ENCODE results near the gene SYTL3. TPM values are rescaled to one million over a fixed set of nuclear protein-coding genes. Genes with fewer than 3 reads are reported as not detected.

Gene SYTL3
- total RNA-seq, 1 experiment from 2014 or later, result 14.2 TPM

- intact Hi-C loops (cut with micrococcal nuclease; ENCODE audit: unreplicated experiment), result no loop called here
- H3K9me3 Mint-ChIP-seq (ENCODE audit: low read depth, unreplicated experiment), result no peaks in the 10 kb centered on the region
- TF ChIP-seq, protein P1, sequence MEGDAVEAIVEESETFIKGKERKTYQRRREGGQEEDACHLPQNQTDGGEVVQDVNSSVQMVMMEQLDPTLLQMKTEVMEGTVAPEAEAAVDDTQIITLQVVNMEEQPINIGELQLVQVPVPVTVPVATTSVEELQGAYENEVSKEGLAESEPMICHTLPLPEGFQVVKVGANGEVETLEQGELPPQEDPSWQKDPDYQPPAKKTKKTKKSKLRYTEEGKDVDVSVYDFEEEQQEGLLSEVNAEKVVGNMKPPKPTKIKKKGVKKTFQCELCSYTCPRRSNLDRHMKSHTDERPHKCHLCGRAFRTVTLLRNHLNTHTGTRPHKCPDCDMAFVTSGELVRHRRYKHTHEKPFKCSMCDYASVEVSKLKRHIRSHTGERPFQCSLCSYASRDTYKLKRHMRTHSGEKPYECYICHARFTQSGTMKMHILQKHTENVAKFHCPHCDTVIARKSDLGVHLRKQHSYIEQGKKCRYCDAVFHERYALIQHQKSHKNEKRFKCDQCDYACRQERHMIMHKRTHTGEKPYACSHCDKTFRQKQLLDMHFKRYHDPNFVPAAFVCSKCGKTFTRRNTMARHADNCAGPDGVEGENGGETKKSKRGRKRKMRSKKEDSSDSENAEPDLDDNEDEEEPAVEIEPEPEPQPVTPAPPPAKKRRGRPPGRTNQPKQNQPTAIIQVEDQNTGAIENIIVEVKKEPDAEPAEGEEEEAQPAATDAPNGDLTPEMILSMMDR (IDR thresholded peaks at IDR 0.05; ENCODE audit: unreplicated experiment), result no peak
- peak overlapping the region; percentile 31 for H3K4me3 Mint-ChIP-seq (ENCODE audit: low read depth, unreplicated experiment)
- peak overlapping the region; percentile 57 for H3K27ac Mint-ChIP-seq (ENCODE audit: unreplicated experiment)
- H3K36me3 Mint-ChIP-seq (ENCODE audit: insufficient read depth, unreplicated experiment), result peaks cover 100% of the 10 kb centered on the region
- H3K27me3 Mint-ChIP-seq (ENCODE audit: unreplicated experiment), result no peaks in the 10 kb centered on the region
- CTCF ChIA-PET, result no interaction called here
- no TSS peak for BruUV-seq (replicated peaks)
- peaks cover 71% of the 10 kb centered on the region for H3K4me1 Mint-ChIP-seq (ENCODE audit: low read depth, unreplicated experiment)
- no peak for DNase-seq
Observed at GRCh38 chr6:158769234-158769770, 119.4 kb downstream of the SYTL3 start.

DNA sequence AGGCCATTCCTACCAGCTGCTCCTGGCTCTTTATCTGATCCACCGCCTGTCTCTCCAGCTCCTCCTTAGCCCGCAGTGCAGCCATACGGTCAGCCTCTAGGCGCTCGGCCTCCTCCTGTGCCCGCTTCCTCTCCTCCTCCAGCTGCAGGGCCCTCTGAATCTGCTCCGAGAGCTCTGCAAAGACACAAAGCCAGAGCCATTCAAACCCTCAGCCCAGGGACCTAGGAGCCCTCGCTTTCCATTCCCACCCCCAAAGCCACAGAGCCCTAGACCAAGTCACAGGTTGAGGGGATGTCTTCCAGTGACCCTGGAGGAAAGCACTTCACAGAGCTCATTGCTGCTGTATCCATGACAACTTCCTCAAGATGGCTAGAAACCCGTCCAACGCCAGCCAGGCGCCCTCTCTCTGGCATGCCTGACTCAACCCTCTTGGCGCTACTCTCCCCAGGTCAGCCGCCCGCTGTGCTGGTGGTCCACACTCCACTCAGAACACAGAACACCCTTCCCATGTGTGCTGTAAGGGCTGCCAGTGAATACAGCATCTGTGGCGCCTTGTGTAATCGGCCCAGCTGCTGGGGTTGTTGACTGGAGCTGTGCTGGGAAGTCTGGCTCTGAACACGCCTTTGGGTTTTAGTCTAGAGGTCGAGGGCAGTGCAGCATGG lies 120.0 kb downstream of the SYTL3 start:
- Mint-ChIP-seq H3K27me3 (ENCODE audit: unreplicated experiment) (no peaks in the 10 kb centered on the region), H3K27ac (ENCODE audit: unreplicated experiment) (peak overlapping the region; percentile 57), H3K36me3 (ENCODE audit: insufficient read depth, unreplicated experiment) (peaks cover 100% of the 10 kb centered on the region), H3K9me3 (ENCODE audit: low read depth, unreplicated experiment) (no peaks in the 10 kb centered on the region), H3K4me3 (ENCODE audit: low read depth, unreplicated experiment) (peak overlapping the region; percentile 31), H3K4me1 (ENCODE audit: low read depth, unreplicated experiment) (peaks cover 77% of the 10 kb centered on the region)
- CTCF ChIA-PET, result no interaction called here
- TF ChIP-seq, protein P1 (IDR thresholded peaks at IDR 0.05; ENCODE audit: unreplicated experiment), result no peak
- intact Hi-C loops (cut with micrococcal nuclease; ENCODE audit: unreplicated experiment), result no loop called here
- no peak for DNase-seq
- no TSS peak for BruUV-seq (replicated peaks)

DNA sequence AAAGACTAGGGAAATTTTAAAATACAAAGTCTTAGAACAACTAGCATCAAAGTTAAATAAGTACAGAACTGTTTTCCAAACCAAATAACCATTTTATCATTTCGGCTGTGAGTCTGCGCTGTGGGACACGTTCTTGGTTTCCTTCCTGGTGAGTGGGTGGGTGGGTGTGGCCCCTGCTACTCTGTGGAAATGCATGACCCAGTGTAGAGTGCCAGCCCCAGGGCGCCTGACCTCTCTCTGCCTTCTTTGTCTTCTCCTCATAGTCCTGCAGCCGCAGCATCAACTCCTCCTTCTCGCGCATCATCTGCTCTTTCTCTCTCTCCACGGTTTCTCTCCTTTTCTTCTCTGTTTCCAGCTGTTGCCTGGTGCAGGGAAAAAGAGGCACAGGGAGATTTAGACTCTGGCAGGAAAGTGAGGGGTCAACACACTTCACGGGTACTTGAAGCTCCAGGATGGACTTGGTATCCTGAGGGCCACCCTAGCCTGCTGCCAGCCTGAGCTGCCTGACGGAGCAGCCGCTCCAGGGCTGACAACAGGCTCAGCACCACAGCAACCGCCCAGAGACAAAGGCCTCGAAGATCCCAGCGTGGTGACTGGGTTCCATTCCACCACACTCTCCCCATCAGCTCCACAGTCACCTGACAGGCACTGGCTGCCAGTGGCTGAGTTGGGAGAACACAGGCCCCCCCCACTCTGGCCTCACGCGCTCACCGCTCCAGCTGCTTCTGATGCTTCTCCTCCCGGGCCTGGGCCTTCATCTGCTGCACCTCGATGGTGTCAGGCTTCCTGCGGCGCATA lies 120.9 kb downstream of the SYTL3 start:
- no peak for DNase-seq
- CTCF ChIA-PET, result no interaction called here
- H3K27me3 Mint-ChIP-seq (ENCODE audit: unreplicated experiment), result no peaks in the 10 kb centered on the region
- no TSS peak for BruUV-seq (replicated peaks)
- intact Hi-C loops (cut with micrococcal nuclease; ENCODE audit: unreplicated experiment), result no loop called here
- peaks cover 78% of the 10 kb centered on the region for H3K4me1 Mint-ChIP-seq (ENCODE audit: low read depth, unreplicated experiment)
- H3K4me3 Mint-ChIP-seq (ENCODE audit: low read depth, unreplicated experiment), result peak overlapping the region; percentile 31
- TF ChIP-seq, protein P1 (IDR thresholded peaks at IDR 0.05; ENCODE audit: unreplicated experiment), result no peak
- H3K9me3 Mint-ChIP-seq (ENCODE audit: low read depth, unreplicated experiment), result no peaks in the 10 kb centered on the region
- peaks cover 100% of the 10 kb centered on the region for H3K36me3 Mint-ChIP-seq (ENCODE audit: insufficient read depth, unreplicated experiment)
- H3K27ac Mint-ChIP-seq (ENCODE audit: unreplicated experiment), result peak overlapping the region; percentile 57

- TF ChIP-seq, protein P1 (IDR thresholded peaks at IDR 0.05; ENCODE audit: unreplicated experiment), result no peak
- Mint-ChIP-seq H3K27me3 (ENCODE audit: unreplicated experiment) (no peaks in the 10 kb centered on the region), H3K4me3 (ENCODE audit: low read depth, unreplicated experiment) (peak overlapping the region; percentile 29), H3K36me3 (ENCODE audit: insufficient read depth, unreplicated experiment) (peaks cover 100% of the 10 kb centered on the region), H3K27ac (ENCODE audit: unreplicated experiment) (peak overlapping the region; percentile 57), H3K4me1 (ENCODE audit: low read depth, unreplicated experiment) (peaks cover 87% of the 10 kb centered on the region), H3K9me3 (ENCODE audit: low read depth, unreplicated experiment) (no peaks in the 10 kb centered on the region)
- intact Hi-C loops (cut with micrococcal nuclease; ENCODE audit: unreplicated experiment), result no loop called here
- no TSS peak for BruUV-seq (replicated peaks)
- CTCF ChIA-PET, result interaction anchor here (1.5 kb wide), 1 partner anchor 9 kb away, joined by 3 read pairs; no protein-coding TSS in a partner anchor
- DNase-seq, result no peak
Observed at GRCh38 chr6:158771399-158772152, 121.7 kb downstream of the SYTL3 start.

Measured in Calu3 (cell line).